GM21825 (cell line): Measurements from ENCODE around the gene MYO9B.
"Not testable (repeated sequence)": the region's sequence is repeated elsewhere in the genome, so short reads cannot be mapped to it uniquely, and the experiment has no call there.

Experiments
- ATAC-seq: cut with Tn5 transposase; IDR thresholded peaks from one replicate; pipeline ENCODE4 v1.9.1; 2021; ENCODE audit warnings: mild to moderate bottlenecking, moderate library complexity; ENCODE audit not compliant: unreplicated experiment

Gene MYO9B

GRCh38 chr19:17172624-17173345, 97.2 kb downstream of the MYO9B start:
- no peak for ATAC-seq

GRCh38 chr19:17178291-17178690, 102.7 kb downstream of the MYO9B start:
- ATAC-seq: no peak

GRCh38 chr19:17180997-17181702, 105.6 kb downstream of the MYO9B start:
- no peak for ATAC-seq

GRCh38 chr19:17183271-17183761, 107.7 kb downstream of the MYO9B start:
- no peak for ATAC-seq

GRCh38 chr19:17183858-17184321, 108.3 kb downstream of the MYO9B start:
- ATAC-seq: peak; percentile 60

GRCh38 chr19:17184371-17184841, 108.8 kb downstream of the MYO9B start:
- peak; percentile 17 for ATAC-seq

DNA sequence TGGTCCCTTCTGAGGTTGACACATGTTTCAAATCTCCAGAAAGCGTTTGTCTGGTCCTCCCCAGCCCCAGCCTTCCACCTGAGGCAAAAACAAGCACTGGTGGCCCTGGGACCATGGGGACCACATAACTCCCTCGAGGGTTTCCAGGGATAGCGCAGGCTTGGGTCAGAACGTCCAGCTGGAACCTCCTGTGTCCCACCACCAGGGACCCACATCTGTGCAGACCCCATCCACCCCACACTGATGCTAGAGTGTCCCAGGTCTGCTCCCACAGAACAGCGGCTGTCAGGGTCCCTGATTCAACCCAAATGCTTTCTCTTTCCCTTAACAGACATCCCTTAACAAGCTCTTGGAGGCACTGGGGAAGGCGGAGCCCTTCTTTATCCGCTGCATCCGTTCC, 110.0 kb downstream of the MYO9B start:
- ATAC-seq: no peak

DNA sequence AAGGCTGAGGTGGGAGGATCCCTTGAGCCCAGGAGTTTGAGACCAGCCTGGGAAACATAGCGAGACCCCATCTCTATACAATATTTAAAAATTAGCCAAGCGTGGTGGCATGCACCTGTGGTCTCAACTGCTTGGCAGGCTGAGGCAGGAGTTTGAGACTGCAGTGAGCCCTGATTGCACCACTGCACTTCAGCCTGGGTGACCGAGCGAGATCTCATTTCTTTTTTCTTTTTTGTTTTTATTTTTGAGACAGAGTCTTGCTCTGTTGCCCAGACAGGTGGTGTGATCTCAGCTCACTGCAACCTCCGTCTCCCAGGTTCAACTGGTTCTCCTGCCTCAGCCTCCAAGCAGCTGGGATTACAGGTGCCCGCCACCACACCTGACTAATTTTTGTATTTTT, 116.2 kb downstream of the MYO9B start:
- ATAC-seq: not testable (repeated sequence)

DNA sequence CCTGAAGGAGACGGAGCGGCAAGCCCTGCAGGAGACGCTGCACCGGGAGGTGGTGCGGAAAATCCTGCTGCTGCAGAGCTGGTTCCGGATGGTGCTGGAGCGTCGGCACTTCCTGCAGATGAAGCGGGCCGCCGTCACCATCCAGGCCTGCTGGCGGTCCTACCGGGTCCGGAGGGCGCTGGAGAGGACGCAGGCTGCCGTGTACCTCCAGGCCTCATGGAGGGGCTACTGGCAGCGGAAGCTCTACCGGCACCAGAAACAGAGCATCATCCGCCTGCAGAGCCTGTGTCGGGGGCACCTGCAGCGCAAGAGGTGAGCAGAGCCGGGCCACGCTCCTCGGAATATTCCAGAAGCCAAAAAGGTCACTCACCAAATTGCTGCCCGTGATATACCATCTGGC, 117.2 kb downstream of the MYO9B start:
- no peak for ATAC-seq

- ATAC-seq: no peak
Measured at GRCh38 chr19:17194608-17195007, 119.0 kb downstream of the MYO9B start.

DNA sequence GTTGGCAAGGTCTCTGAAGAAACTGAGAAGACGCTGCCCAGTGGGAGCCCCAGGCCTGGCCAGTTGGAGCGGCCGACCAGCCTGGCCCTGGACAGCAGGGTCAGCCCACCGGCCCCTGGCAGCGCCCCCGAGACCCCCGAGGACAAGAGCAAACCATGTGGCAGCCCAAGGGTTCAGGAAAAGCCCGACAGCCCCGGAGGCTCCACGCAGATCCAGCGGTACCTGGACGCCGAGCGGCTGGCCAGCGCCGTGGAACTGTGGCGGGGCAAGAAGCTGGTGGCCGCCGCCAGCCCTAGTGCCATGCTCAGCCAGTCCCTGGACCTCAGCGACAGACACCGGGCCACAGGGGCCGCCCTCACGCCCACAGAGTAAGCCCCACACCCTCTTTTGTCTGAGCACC, 119.5 kb downstream of the MYO9B start:
- no peak for ATAC-seq

DNA sequence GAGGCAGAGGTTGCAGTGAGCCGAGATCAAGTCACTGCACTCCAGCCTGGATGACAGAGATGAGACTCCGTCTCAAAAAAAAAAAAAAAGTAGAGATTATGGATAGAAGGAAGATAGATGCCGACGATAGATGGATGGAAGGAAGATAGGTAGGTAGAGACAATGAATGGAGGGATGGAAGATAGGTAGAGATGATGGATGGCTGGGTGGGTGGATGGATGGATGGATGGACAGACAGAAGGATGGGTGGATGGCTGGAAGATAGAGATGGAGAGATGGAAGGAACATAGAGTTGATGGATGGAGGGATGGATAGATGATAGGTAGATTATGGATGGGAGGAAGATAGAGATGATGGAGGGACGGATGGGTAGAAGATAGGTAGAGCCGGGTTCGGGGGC, 121.0 kb downstream of the MYO9B start:
- ATAC-seq: no peak

GRCh38 chr19:17197666-17198065, 122.1 kb downstream of the MYO9B start:
- no peak for ATAC-seq

DNA sequence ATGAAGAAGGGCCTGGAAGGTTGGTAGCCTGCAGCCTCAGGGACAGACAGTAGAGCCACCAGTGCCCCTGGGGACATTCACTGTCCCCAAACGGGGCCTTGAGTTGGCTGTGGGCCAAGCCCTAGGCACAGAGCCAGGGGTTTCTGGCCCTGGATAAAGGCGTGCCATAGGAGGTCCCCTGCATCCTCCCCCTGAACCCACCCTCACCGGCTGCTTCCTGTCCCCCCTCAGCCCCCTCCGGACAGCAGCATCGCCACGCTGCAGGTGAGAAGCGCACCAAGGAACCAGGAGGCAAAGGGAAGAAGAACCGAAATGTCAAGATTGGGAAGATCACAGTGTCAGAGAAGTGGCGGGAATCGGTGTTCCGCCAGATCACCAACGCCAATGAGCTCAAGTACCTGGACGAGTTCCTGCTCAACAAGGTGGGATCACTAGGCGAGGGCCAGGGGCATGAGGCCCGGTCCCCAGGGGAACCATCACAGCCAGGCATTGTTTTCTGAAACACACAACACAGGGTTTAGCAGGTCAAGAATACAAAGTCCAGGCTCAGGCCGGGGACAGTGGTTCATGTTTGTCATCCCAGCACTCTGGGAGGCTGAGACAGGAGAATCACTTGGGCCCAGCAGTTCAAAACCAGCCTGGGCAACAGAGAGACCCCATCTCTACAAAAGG, 125.0 kb downstream of the MYO9B start:
- no peak for ATAC-seq

GRCh38 chr19:17202249-17202648, 126.7 kb downstream of the MYO9B start:
- ATAC-seq: no peak

GRCh38 chr19:17202713-17203112, 127.1 kb downstream of the MYO9B start:
- no peak for ATAC-seq

GRCh38 chr19:17205237-17206140, 129.9 kb downstream of the MYO9B start:
- ATAC-seq: no peak

GRCh38 chr19:17206736-17207581, 131.4 kb downstream of the MYO9B start:
- ATAC-seq: no peak
